HG03460 (cell line): Measurements from ENCODE around the gene ISL2.

ENCODE experiments used
- ATAC-seq: cut with Tn5 transposase; IDR thresholded peaks from one replicate; pipeline ENCODE4 v1.9.1; 2021; ENCODE audit not compliant: unreplicated experiment

ISL2 gene

DNA sequence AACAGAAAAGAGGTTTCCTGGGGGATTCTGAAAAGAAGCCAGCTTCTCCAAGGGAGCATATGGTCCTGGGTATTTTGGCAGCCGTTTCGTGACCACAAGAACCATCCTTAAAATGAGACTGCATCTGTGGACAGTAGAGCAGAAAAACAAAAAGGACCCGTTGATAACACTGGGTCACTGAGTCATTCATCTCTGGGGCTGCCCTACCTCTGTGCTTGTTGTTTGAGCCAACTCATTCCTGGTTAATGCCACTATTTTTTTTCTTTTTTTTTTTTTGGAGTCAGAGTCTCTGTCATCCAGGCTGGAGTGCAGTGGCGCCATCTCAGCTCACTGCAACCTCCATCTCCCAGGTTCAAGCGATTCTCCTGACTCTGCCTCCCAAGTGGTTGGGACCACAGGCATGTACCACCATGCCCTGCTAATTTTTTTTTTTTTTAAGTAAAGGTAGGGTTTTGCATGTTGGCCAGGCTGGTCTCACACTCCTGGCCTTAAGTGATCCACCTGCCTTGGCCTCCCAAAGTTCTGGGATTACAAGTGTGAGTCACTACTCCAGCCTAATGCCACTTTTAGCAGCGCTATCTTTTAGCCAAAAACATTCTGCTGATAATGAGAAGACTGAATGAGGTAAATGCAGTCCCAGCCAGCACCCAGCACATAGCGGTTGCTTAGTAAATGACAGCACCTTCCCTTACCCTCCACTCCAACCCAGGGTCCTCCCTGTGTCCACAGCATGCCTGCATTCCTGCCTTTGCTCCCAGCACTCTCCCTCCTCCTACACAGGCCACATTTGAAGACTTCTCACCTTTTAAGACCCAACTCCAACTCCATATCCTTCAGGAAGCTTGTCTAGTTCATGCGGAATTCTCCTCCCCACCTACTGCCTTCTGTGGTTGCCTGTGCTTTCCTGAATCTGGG lies 9.1 kb upstream of the ISL2 start:
- no peak for ATAC-seq

DNA sequence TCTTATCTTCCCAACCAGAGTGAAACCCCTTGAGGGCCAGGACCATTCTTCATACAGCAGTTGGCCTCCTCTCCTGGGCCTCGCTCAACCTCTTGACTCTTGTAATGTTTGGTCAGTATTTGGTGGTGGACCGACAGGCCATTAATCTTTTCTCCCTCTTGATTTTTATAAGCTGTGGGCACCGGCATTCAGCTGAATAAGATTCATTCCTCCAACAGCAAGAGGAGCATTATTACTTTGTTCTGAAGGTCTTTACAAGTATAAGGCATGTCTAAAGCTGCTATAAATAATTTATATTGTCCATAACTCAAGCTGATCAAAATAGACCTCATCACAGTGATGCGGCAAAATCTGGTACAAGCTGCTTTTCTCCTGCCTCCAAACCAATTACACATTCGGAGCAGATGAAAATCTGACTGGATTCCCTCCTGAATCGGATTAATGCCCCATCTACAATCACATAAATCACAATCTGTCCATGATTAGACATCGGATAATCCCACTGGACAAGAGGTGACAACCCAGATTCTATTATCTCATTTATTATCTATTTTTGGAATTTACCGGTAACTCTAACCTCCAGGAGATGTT lies 8.4 kb upstream of the ISL2 start:
- no peak for ATAC-seq

DNA sequence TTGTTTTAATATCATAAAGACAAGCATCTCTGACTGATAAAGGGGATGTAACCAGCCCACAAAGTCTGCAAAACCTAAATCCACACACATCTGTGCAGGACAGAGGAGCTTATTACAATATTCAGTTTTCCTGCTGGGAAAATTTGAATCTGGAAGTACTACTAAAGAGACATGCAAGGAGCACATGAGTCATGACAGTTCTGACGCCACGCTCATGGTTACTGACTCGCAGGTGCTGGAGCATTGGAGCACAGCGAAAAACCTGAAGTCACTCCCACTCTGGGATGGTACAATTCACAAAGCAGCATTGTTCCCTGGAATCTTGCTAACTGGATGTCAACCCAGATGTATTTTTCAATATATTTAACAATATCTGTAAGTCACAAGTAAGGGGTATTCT lies 7.6 kb upstream of the ISL2 start:
- ATAC-seq: no peak

DNA sequence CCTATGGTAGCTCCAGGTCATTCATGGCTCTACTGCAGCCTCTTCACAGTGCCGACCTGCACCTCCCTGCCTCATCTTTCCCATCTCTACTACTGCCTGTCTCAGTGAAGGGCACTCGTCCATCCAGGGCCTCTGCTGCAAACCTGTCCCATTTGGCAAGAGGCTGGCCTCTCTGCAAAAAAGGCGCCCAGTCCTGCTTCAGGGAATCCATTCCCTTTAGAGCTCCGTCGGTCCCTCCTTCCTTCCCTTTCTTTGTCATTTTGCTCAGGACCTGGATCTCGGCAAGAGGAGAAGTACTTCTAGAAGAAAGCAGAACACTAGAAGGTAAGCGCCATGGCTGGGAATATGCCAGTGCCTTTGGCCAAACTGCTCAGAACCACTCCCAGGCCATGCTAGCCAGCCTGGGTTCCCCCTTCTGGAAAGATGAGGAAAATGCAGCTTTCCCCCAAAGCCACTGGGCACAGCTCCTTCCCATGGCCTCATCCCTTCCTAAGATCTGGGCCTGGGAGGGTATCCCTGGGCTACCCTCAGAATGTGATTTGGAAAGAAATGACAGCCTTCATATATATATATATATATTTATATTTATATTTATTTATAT lies 6.4 kb upstream of the ISL2 start:
- ATAC-seq: no peak

DNA sequence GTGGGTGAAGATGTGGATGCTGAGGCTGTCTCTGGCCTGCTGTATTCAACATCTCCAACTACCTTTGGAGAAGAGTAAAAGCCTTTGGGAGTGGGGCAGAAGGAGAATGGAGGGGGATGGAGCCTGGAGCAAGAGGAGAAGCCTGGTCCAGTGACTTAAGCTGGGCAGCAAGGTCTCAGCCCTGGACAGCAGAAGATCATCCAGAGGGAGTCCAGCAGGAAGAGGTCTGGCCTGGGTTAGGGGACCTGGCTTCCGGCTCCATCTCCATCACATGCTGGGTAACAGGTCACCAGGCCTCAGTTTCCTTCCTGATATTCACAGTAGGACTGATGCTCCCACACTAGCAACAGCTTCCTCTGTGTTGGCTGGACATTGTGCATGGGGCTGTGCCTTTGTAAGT lies 3.8 kb upstream of the ISL2 start:
- ATAC-seq: no peak

DNA sequence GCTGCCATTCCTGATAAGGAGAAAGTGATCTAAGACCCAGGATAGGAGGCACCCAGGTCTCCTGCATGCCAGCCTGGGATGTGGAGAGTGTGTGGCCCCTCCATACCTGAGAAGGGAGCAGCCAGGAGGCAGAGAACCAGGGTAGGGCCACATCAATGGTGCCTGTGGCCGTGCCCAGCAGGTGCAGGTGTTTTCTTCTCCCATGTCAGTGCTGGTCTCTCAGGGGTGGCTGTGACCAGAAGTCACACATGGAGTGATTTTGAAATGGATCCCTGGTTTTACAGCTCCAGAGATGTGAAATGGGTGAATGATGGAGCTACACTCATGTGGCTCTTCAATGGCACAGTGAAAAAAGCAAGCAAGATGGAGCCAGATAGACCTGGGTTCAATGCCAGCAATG lies 3.3 kb upstream of the ISL2 start:
- ATAC-seq: no peak

DNA sequence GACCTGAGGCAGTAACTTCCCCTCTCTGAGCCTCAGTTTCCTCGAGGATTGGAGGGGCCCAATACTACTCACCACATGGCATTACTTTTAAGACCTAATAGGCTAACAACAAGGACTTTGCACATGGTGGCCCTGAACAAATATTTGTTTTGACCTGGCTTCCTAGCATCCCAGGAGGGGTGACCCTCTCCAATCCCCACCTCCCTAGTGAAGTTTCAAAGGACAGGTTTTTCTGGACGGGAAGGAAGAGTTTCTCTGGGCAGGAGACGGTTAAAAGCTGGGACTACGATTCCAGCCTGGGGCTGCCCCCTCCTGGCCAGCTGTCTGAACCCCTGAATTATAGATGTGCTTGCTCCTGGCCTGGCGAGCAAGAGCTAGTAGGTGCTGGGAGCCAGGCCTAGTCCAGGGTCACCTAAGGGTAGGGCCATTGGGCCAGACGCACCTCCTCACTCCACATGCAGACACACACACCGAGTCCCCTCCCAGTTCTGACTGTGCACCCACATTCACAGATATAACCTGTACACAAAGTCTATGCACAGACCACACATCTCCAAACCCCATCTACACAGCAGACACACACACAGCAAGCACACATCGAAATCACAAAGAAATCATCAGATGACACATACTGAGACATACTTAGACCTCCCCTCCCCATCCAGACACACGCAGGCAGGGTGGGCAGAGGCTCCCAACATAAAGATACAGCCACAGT lies 2.7 kb upstream of the ISL2 start:
- no peak for ATAC-seq

DNA sequence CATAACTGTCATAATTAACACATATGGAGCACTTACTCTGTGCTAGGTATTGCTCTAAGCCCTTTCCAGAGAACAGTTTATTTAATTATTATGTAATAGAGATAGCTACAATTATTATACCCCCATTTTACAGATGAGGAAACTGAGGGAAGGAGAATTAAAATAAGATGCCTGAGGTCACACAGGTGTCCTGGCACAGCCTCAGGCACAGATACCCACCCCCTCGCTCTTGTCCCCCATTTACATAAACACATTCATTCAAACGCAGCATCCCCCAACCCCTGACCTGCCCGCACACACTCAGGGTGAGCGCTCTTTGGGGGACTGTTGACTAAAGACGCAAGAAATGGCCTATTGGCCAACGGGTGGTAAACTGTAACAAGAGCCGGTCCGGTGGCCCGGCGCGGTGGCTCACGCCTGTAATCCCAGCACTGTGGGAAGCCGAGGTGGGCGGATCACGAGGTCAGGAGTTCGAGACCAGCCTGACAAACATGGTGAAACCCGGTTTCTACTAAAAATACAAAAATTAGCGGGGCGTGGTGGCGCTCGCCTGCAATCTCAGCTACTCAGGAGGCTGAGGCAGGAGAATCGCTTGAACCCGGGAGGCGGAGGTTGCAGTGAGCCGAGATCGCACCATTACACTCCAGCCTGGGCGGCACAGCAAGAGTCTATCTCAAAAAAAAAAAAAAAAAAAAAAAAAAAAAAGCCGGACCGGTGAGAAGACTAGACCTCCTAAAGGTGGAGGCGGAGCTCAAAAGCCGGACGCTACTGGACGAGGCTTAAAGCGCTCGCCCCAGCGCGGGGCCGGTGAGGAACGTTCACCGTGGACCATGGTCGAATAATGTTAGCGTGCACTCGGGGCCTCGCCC lies 1.9 kb upstream of the ISL2 start:
- no peak for ATAC-seq

DNA sequence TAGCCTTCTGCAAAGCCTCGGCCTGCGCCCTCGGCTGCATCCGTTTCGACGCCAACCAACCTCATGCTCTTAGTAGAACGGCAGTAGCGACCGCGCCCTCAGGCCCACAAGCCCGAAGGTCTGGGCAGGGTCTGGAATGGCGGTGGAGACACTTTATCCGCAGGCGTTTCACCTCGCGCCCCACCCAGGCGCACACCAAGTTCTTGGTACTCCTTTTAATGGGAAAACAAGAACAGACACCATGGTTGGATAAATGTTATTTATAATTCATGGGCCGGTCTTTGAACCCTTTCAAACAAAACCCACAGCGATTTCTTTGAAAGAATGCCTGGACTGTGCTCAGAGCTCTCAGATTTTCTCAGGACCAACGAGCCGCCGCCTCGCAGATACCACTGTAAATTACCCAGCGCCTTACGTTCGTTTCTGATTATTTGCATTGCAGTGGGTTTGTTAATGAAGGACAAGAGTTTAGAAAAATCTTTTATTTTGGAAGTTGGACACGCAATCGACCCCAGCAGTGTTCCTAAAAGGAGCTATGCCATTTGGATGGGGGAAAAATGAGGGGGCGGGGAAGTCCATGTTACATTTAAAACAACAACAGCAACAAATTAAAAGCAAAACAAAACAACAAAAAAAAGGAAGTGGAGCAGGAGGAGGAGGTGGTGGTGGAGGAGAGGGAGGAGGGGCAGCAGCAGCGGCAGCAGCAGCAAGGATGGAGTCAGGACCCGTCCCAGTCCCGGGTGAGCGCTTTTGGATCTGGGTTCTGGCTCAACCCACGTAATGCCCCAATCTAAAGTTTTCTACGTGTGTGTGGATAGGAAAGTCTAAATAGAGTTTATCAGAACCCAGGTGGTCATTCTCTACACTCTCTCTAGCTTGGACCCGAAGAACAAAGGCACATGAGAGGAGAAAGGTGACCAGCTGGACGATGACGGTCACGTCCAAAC lies 993 bp upstream of the ISL2 start:
- ATAC-seq: no peak

DNA sequence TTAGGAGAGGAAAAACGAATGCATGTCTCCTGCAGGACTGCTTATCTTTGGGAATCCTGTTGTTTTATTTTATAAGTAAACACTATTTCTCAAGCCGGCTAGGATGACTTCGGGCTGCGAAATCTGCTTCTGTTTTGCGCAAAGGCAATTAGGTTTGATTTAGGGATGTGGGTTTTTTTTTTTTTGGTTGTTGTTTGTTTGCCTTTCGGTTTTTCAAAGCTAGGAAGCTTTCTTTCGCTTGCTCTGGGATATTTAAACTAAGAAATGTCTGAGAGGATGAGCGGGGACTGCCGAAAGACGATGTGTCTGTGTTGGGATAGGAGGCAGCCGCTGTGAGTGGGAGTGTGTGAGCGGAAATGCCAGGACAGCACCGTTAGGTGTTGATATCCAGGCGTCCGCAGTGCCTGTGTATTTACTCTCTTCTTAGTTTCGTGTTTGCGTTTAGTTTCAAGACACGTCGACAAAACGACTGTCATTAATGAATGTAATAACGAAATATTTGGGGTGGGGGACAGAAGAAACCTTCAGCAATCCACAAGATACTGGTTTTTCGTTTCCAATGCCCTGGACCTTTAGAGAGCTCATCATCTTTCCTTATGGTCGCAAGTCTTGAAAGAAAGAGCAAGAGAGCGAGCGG lies 604 bp downstream of the ISL2 start:
- ATAC-seq: no peak

DNA sequence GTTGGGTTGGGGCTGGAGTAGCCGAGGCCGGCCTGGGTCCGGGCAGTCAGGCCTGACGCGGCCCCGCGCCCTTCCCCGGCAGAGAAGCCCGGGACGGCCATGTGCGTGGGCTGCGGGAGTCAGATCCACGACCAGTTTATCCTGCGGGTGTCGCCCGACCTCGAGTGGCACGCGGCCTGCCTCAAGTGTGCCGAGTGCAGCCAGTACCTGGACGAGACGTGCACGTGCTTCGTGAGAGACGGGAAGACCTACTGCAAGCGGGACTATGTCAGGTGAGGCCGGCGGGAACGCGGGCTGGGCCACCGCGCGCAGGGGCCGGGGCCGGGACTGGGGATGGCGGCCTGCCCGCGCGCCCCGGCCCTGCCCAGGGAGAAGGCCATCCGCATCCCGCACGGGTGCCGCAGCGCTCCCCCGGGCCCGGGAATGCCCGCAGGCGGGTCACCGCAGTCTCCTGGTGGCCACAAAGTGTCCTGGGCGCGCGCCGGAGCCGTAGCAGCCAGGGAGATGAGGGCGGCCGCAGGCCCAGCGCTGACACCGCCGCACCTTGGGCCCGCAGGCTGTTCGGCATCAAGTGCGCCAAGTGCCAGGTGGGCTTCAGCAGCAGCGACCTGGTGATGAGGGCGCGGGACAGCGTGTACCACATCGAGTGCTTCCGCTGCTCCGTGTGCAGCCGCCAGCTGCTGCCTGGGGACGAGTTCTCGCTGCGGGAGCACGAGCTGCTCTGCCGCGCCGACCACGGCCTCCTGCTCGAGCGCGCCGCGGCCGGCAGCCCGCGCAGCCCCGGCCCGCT lies 1.3 kb downstream of the ISL2 start:
- ATAC-seq: no peak

DNA sequence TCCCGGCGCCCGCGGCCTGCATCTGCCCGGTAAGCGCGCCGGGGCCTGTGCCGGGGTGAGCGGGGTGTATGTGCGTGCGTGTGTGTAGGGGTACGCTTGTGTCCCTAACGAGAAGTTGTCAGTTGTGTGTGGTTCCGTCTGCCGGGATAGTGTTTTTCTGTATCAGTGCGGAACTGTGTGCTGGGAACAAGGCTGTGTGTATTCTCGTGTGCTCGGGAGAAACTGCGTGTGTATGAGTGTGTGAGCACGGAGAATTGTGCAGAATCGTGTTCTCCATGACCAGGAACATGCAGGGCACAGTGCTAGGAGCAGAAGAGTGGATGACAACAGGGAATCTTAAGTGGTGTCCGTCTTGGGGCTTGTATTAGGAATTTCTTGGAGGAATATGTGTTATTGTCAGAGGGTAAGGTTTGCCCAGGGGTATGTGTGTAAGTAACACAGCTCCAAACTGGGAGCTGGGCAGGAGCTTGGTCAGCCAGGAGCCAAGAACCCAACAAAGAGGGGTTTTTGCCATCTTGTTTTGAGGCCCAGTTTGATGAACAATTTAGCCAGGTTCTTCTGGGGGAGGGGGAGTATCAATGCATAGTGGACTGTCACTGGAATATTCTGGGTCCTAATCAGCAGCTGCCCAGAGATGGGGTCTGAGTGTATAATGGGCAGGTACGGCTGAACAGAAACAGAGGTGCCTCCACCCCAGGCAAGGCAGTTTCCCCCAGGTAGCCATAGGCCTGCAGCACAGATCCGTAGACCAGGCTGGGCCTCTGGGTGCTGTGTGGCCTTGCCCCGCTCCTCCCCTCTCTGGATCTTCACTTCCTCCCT lies 2.1 kb downstream of the ISL2 start:
- ATAC-seq: no peak

DNA sequence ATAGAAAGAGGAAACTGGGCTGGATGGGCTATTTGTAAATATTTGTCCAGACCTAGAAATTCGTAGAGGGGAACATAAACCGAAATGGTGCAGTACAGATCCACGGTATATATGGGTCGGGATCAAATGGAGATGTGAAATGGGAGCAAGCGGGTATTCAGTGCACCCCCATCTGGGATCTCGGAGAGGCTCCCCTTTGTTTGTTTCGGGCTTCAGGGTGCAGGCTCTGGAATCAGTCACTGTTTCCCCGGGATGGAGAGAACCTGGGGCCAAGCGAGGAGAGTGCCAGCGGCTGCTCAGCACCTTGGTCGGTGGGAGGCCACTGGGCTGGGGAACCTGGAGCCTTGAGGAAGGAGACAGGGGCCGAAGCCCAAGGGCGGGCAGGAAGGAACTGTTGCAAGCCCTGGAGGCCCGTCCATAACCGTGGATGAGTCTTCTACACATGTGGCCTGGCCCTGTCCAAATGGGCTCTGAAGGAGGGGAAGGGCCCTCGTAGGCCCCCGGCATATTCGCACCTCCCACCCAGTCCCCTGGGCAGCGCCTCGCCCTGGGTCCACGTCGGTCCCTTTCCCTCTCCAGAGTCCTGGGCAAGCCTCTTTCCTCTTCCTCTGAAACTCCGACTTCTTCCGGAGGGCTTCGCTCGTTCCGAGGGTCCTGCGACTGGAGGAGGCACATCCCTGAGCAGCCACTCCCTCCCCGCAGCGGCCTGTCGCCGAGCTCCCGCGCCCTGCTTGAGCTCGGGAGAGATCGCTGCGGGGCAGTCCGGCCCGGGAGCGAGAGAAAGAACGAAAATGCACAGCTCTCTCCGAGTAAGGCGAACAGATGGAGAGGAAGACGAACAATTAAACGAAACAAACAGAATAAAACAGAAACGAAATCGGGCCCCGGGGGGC lies 3.0 kb downstream of the ISL2 start:
- no peak for ATAC-seq

DNA sequence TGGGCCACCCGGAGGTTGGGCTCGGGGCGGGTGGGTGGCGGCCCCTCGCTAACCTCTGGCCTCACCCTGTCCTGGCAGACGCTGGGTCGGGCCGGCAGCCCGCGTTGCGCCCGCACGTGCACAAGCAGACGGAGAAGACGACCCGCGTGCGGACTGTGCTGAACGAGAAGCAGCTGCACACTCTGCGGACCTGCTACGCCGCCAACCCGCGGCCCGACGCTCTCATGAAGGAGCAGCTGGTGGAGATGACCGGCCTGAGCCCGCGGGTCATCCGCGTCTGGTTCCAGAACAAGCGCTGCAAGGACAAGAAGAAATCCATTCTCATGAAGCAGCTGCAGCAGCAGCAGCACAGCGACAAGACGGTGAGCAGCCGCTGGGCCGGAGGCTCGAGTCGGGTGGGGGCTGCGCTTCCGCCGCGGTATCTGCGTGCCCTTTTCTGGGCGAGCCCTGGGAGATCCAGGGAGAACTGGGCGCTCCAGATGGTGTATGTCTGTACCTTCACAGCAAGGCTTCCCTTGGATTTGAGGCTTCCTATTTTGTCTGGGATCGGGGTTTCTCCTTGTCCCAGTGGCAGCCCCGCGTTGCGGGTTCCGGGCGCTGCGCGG lies 3.7 kb downstream of the ISL2 start:
- no peak for ATAC-seq

DNA sequence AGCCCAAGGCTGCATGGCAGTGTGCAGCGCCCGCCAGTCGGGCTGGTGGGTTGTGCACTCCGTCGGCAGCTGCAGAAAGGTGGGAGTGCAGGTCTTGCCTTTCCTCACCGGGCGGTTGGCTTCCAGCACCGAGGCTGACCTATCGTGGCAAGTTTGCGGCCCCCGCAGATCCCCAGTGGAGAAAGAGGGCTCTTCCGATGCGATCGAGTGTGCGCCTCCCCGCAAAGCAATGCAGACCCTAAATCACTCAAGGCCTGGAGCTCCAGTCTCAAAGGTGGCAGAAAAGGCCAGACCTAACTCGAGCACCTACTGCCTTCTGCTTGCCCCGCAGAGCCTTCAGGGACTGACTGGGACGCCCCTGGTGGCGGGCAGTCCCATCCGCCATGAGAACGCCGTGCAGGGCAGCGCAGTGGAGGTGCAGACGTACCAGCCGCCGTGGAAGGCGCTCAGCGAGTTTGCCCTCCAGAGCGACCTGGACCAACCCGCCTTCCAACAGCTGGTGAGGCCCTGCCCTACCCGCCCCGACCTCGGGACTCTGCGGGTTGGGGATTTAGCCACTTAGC lies 4.3 kb downstream of the ISL2 start:
- ATAC-seq: no peak
